CD4-positive, alpha-beta T cell treated with Interleukin-10 for 1 hour (primary cell): ENCODE results near the gene SSBP4.

Experiments used
- DNase-seq: peaks from one replicate; pipeline ENCODE4 v3.0.0-alpha.2; 2020

Gene SSBP4

GRCh38 chr19:18446145-18446810, 27.1 kb downstream of the SSBP4 start:
- DNase-seq, result no peak

GRCh38 chr19:18446811-18447359, 27.7 kb downstream of the SSBP4 start:
- no peak for DNase-seq

- DNase-seq, result no peak
Measured at GRCh38 chr19:18449552-18449951, 30.4 kb downstream of the SSBP4 start.

- no peak for DNase-seq
Measured at GRCh38 chr19:18450021-18450930, 31.1 kb downstream of the SSBP4 start.

- DNase-seq, result peak; percentile 88
Measured at GRCh38 chr19:18450931-18451836, 32.0 kb downstream of the SSBP4 start.

- no peak for DNase-seq
Measured at GRCh38 chr19:18452386-18452785, 33.2 kb downstream of the SSBP4 start.

GRCh38 chr19:18453269-18454024, 34.2 kb downstream of the SSBP4 start:
- no peak for DNase-seq

- no peak for DNase-seq
Measured at GRCh38 chr19:18456279-18456678, 37.1 kb downstream of the SSBP4 start.

GRCh38 chr19:18456974-18457373, 37.8 kb downstream of the SSBP4 start:
- DNase-seq, result no peak

- no peak for DNase-seq
Measured at GRCh38 chr19:18457483-18458331, 38.5 kb downstream of the SSBP4 start.

- no peak for DNase-seq
Measured at GRCh38 chr19:18460900-18461299, 41.7 kb downstream of the SSBP4 start.

GRCh38 chr19:18461471-18461870, 42.3 kb downstream of the SSBP4 start:
- DNase-seq, result no peak

GRCh38 chr19:18464646-18465045, 45.4 kb downstream of the SSBP4 start:
- no peak for DNase-seq

- DNase-seq, result no peak
Measured at GRCh38 chr19:18465214-18465963, 46.2 kb downstream of the SSBP4 start.

- no peak for DNase-seq
Measured at GRCh38 chr19:18465964-18466339, 46.8 kb downstream of the SSBP4 start.

GRCh38 chr19:18466354-18466753, 47.2 kb downstream of the SSBP4 start:
- no peak for DNase-seq

GRCh38 chr19:18467978-18468377, 48.8 kb downstream of the SSBP4 start:
- DNase-seq, result no peak

- DNase-seq, result no peak
Measured at GRCh38 chr19:18468517-18468916, 49.3 kb downstream of the SSBP4 start.

GRCh38 chr19:18469069-18469846, 50.1 kb downstream of the SSBP4 start:
- peak; percentile 66 for DNase-seq

GRCh38 chr19:18470787-18471186, 51.6 kb downstream of the SSBP4 start:
- no peak for DNase-seq
